C4-2B (cell line): ENCODE measurements around the gene RNF148.

Experiments used
- H3K27ac ChIP-seq: fragments of 450-650 bp; 2 replicates; pipeline ENCODE4 v1.5.1; 2017
- ZFX ChIP-seq: fragments of 450-650 bp; IDR thresholded peaks from 2 replicates; pipeline ENCODE4 v1.6.1; 2017
- TF ChIP-seq, protein P1 (sequence below): fragments of 450-650 bp; conservative IDR thresholded peaks from 2 replicates; pipeline ENCODE4 v1.5.1; 2017; ENCODE audit warnings: mild to moderate bottlenecking

Gene RNF148

GRCh38 chr7:122727759-122728158 is 25.0 kb upstream of the RNF148 start:
- H3K27ac ChIP-seq, result no peak overlapping the region
- TF ChIP-seq, protein P1, sequence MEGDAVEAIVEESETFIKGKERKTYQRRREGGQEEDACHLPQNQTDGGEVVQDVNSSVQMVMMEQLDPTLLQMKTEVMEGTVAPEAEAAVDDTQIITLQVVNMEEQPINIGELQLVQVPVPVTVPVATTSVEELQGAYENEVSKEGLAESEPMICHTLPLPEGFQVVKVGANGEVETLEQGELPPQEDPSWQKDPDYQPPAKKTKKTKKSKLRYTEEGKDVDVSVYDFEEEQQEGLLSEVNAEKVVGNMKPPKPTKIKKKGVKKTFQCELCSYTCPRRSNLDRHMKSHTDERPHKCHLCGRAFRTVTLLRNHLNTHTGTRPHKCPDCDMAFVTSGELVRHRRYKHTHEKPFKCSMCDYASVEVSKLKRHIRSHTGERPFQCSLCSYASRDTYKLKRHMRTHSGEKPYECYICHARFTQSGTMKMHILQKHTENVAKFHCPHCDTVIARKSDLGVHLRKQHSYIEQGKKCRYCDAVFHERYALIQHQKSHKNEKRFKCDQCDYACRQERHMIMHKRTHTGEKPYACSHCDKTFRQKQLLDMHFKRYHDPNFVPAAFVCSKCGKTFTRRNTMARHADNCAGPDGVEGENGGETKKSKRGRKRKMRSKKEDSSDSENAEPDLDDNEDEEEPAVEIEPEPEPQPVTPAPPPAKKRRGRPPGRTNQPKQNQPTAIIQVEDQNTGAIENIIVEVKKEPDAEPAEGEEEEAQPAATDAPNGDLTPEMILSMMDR, result no peak
- TF ChIP-seq ZFX, result no peak

GRCh38 chr7:122727354-122727753 is 24.6 kb upstream of the RNF148 start:
- no peak overlapping the region for H3K27ac ChIP-seq
- TF ChIP-seq, protein P1, result no peak
- no peak for TF ChIP-seq ZFX

- no peak overlapping the region for H3K27ac ChIP-seq
- TF ChIP-seq, protein P1, result no peak
- no peak for TF ChIP-seq ZFX
These were observed 24.2 kb upstream of the RNF148 start for GRCh38 chr7:122726881-122727280.

- TF ChIP-seq, protein P1, result no peak
- no peak for TF ChIP-seq ZFX
- no peak overlapping the region for H3K27ac ChIP-seq
These were observed 21.6 kb upstream of the RNF148 start for GRCh38 chr7:122724366-122724765.

DNA sequence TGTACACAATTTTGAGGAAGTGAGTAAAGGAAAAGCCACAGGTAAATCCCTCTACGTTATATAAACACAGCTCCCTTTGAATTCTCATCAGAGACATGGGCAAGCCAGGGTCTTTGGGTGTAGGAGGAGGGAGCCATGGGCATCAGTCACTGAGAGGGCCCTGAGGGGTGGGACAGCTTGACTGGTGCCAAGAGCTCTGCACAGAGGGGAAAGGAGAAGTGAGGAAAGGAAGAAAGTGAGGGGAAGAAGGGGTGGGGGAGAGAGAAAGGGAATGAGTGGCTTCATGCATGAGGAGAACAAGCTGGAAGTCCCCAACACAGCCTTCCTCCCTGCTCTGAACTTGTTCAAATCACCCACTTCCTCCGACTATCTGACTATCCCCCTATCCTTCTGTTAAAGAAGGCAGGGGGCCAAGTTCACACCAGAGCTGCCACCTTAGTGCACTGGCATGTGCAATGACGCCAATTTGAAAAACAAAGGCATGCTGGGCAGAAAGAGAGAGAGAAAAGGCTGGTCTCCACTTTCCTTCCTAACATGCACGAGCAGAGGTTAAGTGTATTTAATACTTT is 16.4 kb upstream of the RNF148 start:
- no peak overlapping the region for H3K27ac ChIP-seq
- no peak for TF ChIP-seq ZFX
- TF ChIP-seq, protein P1, result no peak

DNA sequence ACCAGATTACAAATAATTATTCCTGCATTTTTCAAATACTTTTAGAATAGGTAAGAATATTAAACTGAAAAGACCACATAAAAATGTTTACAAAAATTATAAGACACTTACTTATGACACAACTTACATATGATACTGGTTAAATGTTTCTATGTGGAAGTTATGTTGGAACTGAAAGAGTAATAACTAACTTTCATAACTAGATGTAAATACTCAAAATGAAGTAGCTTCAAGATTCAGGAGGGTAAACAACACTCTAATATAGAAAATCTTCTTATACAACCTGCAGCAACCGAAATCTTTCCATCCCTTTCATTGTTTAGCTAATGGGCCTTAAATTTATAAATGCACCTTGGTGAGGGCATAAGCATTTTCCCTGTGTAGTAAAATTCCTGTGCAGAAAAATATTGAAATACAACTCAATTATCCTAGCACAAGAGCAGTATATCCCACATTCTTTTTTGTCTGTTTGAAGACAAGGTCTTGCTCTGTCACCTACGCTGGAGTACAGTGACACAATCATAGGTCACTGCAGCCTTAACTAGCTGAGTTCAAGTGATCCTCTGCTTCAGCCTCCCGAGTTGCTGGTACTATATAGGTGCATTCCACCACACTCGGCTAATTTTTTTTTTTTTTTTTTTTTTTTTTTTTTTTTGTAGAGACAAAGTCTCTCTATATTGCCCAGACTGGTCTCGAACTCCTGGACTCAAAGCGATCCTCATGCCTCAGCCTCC is 14.8 kb upstream of the RNF148 start:
- TF ChIP-seq, protein P1, result no peak
- TF ChIP-seq ZFX, result no peak
- no peak overlapping the region for H3K27ac ChIP-seq

GRCh38 chr7:122715183-122715582 is 12.5 kb upstream of the RNF148 start:
- no peak overlapping the region for H3K27ac ChIP-seq
- no peak for TF ChIP-seq ZFX
- TF ChIP-seq, protein P1, result no peak
